PC-9 (cell line): ENCODE measurements around the gene DBF4B.
"Not testable (repeated sequence)": the region's sequence is repeated elsewhere in the genome, so short reads cannot be mapped to it uniquely, and the experiment has no call there.

Experiments
- CTCF ChIP-seq: fragments of 200-600 bp; sonication (generic); conservative IDR thresholded peaks from 2 replicates; pipeline ENCODE4 v1.6.1; 2017; ENCODE audit warnings: mixed run types, antibody characterized with exemption, mild to moderate bottlenecking, moderate library complexity
- EZH2 ChIP-seq: fragments of 200-600 bp; sonication (generic); IDR thresholded peaks from 2 replicates; pipeline ENCODE4 v1.8.0; 2017; ENCODE audit warnings: antibody characterized with exemption, low read depth

- not testable (repeated sequence) for TF ChIP-seq CTCF, EZH2
Measured at GRCh38 chr17:44690746-44691306, 17.6 kb upstream of the DBF4B start.
